Gastrocnemius medialis (tissue), 4 donors: Measurements from ENCODE around the gene SDHA.
"Not testable (repeated sequence)": the region's sequence is repeated elsewhere in the genome, so short reads cannot be mapped to it uniquely, and the experiment has no call there.

Source experiments
- CTCF ChIP-seq, 5 experiments: fragments of 450-650 bp in 3 of 5; fragments of 200-600 bp in 2 of 5; sonication (generic) in 2 of 5; IDR thresholded peaks in 4 of 5; conservative IDR thresholded peaks in 1 of 5; 1 replicate in 4 of 5; 2 replicates in 1 of 5; pipeline ENCODE4 v1.5.1; 2016 to 2019; ENCODE audit warnings: antibody characterized with exemption in 5 of 5, mild to moderate bottlenecking in 3 of 5, moderate library complexity in 3 of 5
- POLR2A ChIP-seq, 2 donors: fragments of 450-650 bp; IDR thresholded peaks; one replicate each; pipeline ENCODE4 v1.6.1; 2017; ENCODE audit warnings: antibody characterized with exemption in 2 of 2, mild to moderate bottlenecking in 2 of 2, moderate library complexity in 2 of 2

- not testable (repeated sequence) for TF ChIP-seq CTCF (IDR thresholded peaks at IDR 0.05 in 4 of 5, conservative IDR thresholded peaks at IDR 0.05 in 1 of 5); POLR2A (IDR thresholded peaks at IDR 0.05)
These were observed 55.4 kb downstream of the SDHA start for GRCh38 chr5:273491-273890.
